Endothelial cell (in vitro differentiated cells): ENCODE data around the gene PTPA. TPM values are rescaled to one million over a fixed set of nuclear protein-coding genes. Genes with fewer than 3 reads are reported as not detected.

ENCODE experiments used
- DNase-seq: peaks from one replicate; pipeline ENCODE4 v3.0.0; 2021; ENCODE audit warnings: low spot score
- H3K27ac Mint-ChIP-seq: one replicate; pipeline ENCODE4 v1.8.0; 2021; ENCODE audit warnings: mixed read lengths, inconsistent platforms; ENCODE audit not compliant: unreplicated experiment
- H3K27me3 Mint-ChIP-seq: one replicate; pipeline ENCODE4 v1.8.0; 2021; ENCODE audit warnings: mild to moderate bottlenecking, moderate library complexity, mixed read lengths, inconsistent platforms; ENCODE audit not compliant: unreplicated experiment
- H3K36me3 Mint-ChIP-seq: one replicate; pipeline ENCODE4 v1.8.0; 2021; ENCODE audit warnings: mild to moderate bottlenecking, low read depth, mixed read lengths, inconsistent platforms; ENCODE audit not compliant: unreplicated experiment
- H3K4me1 Mint-ChIP-seq: one replicate; pipeline ENCODE4 v1.8.0; 2021; ENCODE audit warnings: mild to moderate bottlenecking, mixed read lengths, inconsistent platforms; ENCODE audit not compliant: unreplicated experiment
- H3K4me3 Mint-ChIP-seq: one replicate; pipeline ENCODE4 v1.8.0; 2021; ENCODE audit warnings: mild to moderate bottlenecking, mixed read lengths, inconsistent platforms; ENCODE audit not compliant: unreplicated experiment
- H3K9me3 Mint-ChIP-seq: one replicate; pipeline ENCODE4 v1.8.0; 2021; ENCODE audit warnings: mixed read lengths, inconsistent platforms; ENCODE audit not compliant: unreplicated experiment
- CTCF ChIP-seq: fragments of 200-600 bp; sonication (generic); IDR thresholded peaks from one replicate; pipeline ENCODE4 v1.5.0; 2021; ENCODE audit warnings: antibody characterized with exemption; ENCODE audit not compliant: unreplicated experiment
- total RNA-seq: library from RNA; stranded (reverse); fragmentation: NEBNext Ultra II Directional; extraction: Animal tissue kit (Norgen Biotek cat#: 25700); gene quantifications from one replicate; pipeline ENCODE4 v1.2.1, GENCODE V29; 2021; ENCODE audit not compliant: unreplicated experiment

PTPA gene
- total RNA-seq, 1 donor from 2014 or later, result 120 TPM

- Mint-ChIP-seq H3K4me1 (peaks cover 6% of the 10 kb centered on the region), H3K27me3 (peaks cover 11% of the 10 kb centered on the region), H3K4me3 (peak overlapping the region; percentile 89), H3K27ac (peak overlapping the region; percentile 89), H3K9me3 (no peaks in the 10 kb centered on the region), H3K36me3 (no peaks in the 10 kb centered on the region)
- peak; percentile 71 for DNase-seq
- no peak for TF ChIP-seq CTCF
These were observed 64.8 kb downstream of the PTPA start for GRCh38 chr9:129175825-129176633.

GRCh38 chr9:129176701-129177442, 65.7 kb downstream of the PTPA start:
- no peak for TF ChIP-seq CTCF
- Mint-ChIP-seq H3K4me1 (peaks cover 6% of the 10 kb centered on the region), H3K4me3 (peak overlapping the region; percentile 91), H3K27ac (no peak overlapping the region), H3K27me3 (peaks cover 15% of the 10 kb centered on the region), H3K36me3 (peaks cover under 1% of the 10 kb centered on the region), H3K9me3 (no peaks in the 10 kb centered on the region)
- DNase-seq, result peak; percentile 57

DNA sequence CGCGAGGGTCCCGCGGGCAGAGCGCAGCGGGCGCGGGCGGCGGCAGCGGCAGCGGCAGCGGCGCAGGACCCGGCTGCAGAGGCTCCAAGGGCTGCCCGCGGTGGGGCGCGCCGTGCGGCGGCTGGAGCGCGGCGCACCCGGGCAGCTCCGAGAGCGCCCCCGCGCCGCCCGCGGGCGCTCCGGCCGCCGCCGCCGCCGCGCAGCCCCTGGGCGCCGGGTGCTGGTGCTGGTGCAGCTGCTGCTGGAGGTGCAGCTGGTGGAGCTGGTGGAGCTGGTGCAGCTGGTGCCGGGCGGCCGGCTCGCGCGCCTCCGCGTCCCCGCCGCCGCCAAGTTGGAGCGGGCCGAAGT, 66.2 kb downstream of the PTPA start:
- peaks cover 15% of the 10 kb centered on the region for H3K27me3 Mint-ChIP-seq
- H3K27ac Mint-ChIP-seq, result no peak overlapping the region
- no peak overlapping the region for H3K4me3 Mint-ChIP-seq
- no peaks in the 10 kb centered on the region for H3K9me3 Mint-ChIP-seq
- TF ChIP-seq CTCF, result no peak
- DNase-seq, result peak; percentile 44
- H3K4me1 Mint-ChIP-seq, result peaks cover 6% of the 10 kb centered on the region
- peaks cover 3% of the 10 kb centered on the region for H3K36me3 Mint-ChIP-seq

- H3K4me3 Mint-ChIP-seq, result peak within 1 kb of the TSS; percentile 93
- H3K27me3 Mint-ChIP-seq, result peaks cover 15% of the 10 kb centered on the region
- no peak within 1 kb of the TSS for H3K27ac Mint-ChIP-seq
- TF ChIP-seq CTCF, result no peak
- H3K36me3 Mint-ChIP-seq, result peaks cover 3% of the 10 kb centered on the region
- peak; percentile 93 for DNase-seq
- H3K9me3 Mint-ChIP-seq, result no peaks in the 10 kb centered on the region
- peaks cover 3% of the 10 kb centered on the region for H3K4me1 Mint-ChIP-seq
These were observed 66.8 kb downstream of the PTPA start, which contains the start of gene IER5L for GRCh38 chr9:129177791-129178567. IER5L (minus strand) TSS chr9:129178261; CDS start chr9:129178052, 209 bp downstream.
